ENCODE results near the gene IL19. TPM values are rescaled to one million over a fixed set of nuclear protein-coding genes. Genes with fewer than 3 reads are reported as not detected.

Gene IL19
- total RNA-seq, 2 experiments from 2014 or later: not detected

DNA sequence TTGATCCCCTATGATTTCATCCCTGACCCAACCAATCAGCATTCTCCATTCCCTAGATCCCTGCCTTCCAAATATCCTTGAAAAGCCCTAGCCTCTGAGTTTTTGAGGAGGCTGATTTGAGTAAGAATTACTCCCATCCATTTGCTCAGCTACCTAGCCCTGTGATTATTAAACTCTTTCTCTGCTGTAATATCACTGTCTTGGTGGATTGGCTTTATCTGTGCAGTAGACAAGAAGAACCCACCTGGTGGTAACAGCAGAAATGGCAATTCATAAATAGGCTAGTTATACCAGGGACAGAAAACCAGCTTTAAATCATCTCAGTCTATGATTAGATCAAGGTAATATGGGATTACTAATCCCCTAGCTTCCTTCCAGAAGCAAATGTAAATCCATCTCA lies 107.9 kb downstream of the IL19 start:
- CTCF ChIA-PET (ENCODE audit: unreplicated experiment): no interaction called here
- no peaks in the 10 kb centered on the region for H3K36me3 ChIP-seq (ENCODE audit: insufficient read depth, low read length)
- no peaks in the 10 kb centered on the region for H3K79me2 ChIP-seq (ENCODE audit: insufficient read depth, low read depth, low read length)
- intact Hi-C loops (cut with micrococcal nuclease; ENCODE audit: unreplicated experiment): no loop called here
- H3K4me3 ChIP-seq (ENCODE audit: low read depth, low read length, poor library complexity, severe bottlenecking): no peak overlapping the region
- POLR2A ChIA-PET: no interaction called here
- H4K20me1 ChIP-seq (ENCODE audit: insufficient read depth, low read length): no peaks in the 10 kb centered on the region
- no peaks in the 10 kb centered on the region for H3K4me1 ChIP-seq (ENCODE audit: insufficient read depth, low read length, poor library complexity, severe bottlenecking)
- no peak overlapping the region for H3K4me2 ChIP-seq (ENCODE audit: low read length)
- BruUV-seq (replicated peaks): no TSS peak
- peaks cover 23% of the 10 kb centered on the region for H3K9me3 ChIP-seq (ENCODE audit: low read length)
- H3K27ac ChIP-seq (ENCODE audit: low read depth, low read length, poor library complexity, severe bottlenecking): no peak overlapping the region
- no peaks in the 10 kb centered on the region for H3K9me2 ChIP-seq (ENCODE audit: insufficient read depth, low read length)
- peak; percentile 29 for DNase-seq (ENCODE audit: low spot score)
- no peak overlapping the region for H2AFZ ChIP-seq (ENCODE audit: low read length)
- TF ChIP-seq, protein P1, sequence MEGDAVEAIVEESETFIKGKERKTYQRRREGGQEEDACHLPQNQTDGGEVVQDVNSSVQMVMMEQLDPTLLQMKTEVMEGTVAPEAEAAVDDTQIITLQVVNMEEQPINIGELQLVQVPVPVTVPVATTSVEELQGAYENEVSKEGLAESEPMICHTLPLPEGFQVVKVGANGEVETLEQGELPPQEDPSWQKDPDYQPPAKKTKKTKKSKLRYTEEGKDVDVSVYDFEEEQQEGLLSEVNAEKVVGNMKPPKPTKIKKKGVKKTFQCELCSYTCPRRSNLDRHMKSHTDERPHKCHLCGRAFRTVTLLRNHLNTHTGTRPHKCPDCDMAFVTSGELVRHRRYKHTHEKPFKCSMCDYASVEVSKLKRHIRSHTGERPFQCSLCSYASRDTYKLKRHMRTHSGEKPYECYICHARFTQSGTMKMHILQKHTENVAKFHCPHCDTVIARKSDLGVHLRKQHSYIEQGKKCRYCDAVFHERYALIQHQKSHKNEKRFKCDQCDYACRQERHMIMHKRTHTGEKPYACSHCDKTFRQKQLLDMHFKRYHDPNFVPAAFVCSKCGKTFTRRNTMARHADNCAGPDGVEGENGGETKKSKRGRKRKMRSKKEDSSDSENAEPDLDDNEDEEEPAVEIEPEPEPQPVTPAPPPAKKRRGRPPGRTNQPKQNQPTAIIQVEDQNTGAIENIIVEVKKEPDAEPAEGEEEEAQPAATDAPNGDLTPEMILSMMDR (conservative IDR thresholded peaks at IDR 0.05; ENCODE audit: low read length): peak; percentile 64
- no peak for TF ChIP-seq EZH2phosphoT487 (IDR thresholded peaks at IDR 0.05; ENCODE audit: borderline replicate concordance, low read depth, low read length)

DNA sequence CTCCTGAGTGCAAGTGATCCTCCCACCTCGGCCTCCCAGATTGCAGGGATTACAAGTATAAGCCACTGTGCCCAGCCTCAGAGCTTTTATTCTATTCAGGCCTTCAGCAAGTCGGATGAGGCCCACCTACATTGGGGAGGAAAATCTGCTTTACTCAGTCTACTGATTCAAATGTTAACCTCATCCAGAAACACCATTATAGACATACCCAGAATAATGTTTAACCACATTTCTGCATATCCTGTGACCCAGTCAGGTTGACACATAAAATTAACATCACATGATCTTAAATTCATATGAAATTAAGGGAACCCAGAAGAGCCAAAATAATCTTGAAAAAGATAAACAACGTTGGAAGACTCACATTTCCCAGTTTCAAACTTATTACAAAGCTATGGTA lies 109.7 kb downstream of the IL19 start:
- intact Hi-C loops (cut with micrococcal nuclease; ENCODE audit: unreplicated experiment): no loop called here
- TF ChIP-seq, protein P1 (conservative IDR thresholded peaks at IDR 0.05; ENCODE audit: low read length): no peak
- no peak for TF ChIP-seq EZH2phosphoT487 (IDR thresholded peaks at IDR 0.05; ENCODE audit: borderline replicate concordance, low read depth, low read length)
- H3K27ac ChIP-seq (ENCODE audit: low read depth, low read length, poor library complexity, severe bottlenecking): no peak overlapping the region
- DNase-seq (ENCODE audit: low spot score): no peak
- H3K4me1 ChIP-seq (ENCODE audit: insufficient read depth, low read length, poor library complexity, severe bottlenecking): no peaks in the 10 kb centered on the region
- peaks cover 23% of the 10 kb centered on the region for H3K9me3 ChIP-seq (ENCODE audit: low read length)
- H2AFZ ChIP-seq (ENCODE audit: low read length): no peak overlapping the region
- H3K79me2 ChIP-seq (ENCODE audit: insufficient read depth, low read depth, low read length): no peaks in the 10 kb centered on the region
- H3K4me2 ChIP-seq (ENCODE audit: low read length): no peak overlapping the region
- no peaks in the 10 kb centered on the region for H3K36me3 ChIP-seq (ENCODE audit: insufficient read depth, low read length)
- POLR2A ChIA-PET: interaction anchor here (0.5 kb wide), 1 partner anchor 63 kb away, joined by 3 read pairs; no protein-coding TSS in a partner anchor
- no peaks in the 10 kb centered on the region for H3K9me2 ChIP-seq (ENCODE audit: insufficient read depth, low read length)
- H4K20me1 ChIP-seq (ENCODE audit: insufficient read depth, low read length): no peaks in the 10 kb centered on the region
- no peak overlapping the region for H3K4me3 ChIP-seq (ENCODE audit: low read depth, low read length, poor library complexity, severe bottlenecking)
- BruUV-seq (replicated peaks): no TSS peak
- CTCF ChIA-PET (ENCODE audit: unreplicated experiment): no interaction called here

DNA sequence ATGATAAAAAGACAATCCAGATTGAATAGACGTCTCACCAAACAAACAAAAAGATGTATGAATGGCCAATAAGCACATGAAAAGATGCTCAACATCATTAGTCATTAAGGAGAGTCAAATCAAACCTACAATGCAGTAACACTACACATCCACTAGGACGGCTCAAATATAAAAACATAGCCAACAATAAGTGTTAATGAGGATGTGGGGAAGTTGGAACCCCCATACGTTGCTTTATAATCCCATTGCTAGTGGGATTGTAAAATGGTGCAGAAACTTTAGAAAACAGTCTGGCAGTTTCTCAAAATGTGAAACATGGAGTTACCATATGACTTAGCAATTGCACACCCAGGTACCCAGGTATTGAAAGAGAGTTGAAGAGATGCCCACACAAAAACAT lies 112.0 kb downstream of the IL19 start:
- no TSS peak for BruUV-seq (replicated peaks)
- intact Hi-C loops (cut with micrococcal nuclease; ENCODE audit: unreplicated experiment): no loop called here
- no peak for TF ChIP-seq EZH2phosphoT487 (IDR thresholded peaks at IDR 0.05; ENCODE audit: borderline replicate concordance, low read depth, low read length)
- TF ChIP-seq, protein P1 (conservative IDR thresholded peaks at IDR 0.05; ENCODE audit: low read length): peak; percentile 48
- Histone ChIP-seq H3K4me1 (ENCODE audit: insufficient read depth, low read length, poor library complexity, severe bottlenecking) (no peaks in the 10 kb centered on the region), H3K79me2 (ENCODE audit: insufficient read depth, low read depth, low read length) (no peaks in the 10 kb centered on the region), H3K27ac (ENCODE audit: low read depth, low read length, poor library complexity, severe bottlenecking) (no peak overlapping the region), H3K36me3 (ENCODE audit: insufficient read depth, low read length) (no peaks in the 10 kb centered on the region), H3K4me2 (ENCODE audit: low read length) (no peak overlapping the region), H3K9me3 (ENCODE audit: low read length) (peaks cover 18% of the 10 kb centered on the region), H4K20me1 (ENCODE audit: insufficient read depth, low read length) (no peaks in the 10 kb centered on the region), H2AFZ (ENCODE audit: low read length) (no peak overlapping the region), H3K4me3 (ENCODE audit: low read depth, low read length, poor library complexity, severe bottlenecking) (no peak overlapping the region), H3K9me2 (ENCODE audit: insufficient read depth, low read length) (no peaks in the 10 kb centered on the region)
- no peak for DNase-seq (ENCODE audit: low spot score)
- POLR2A ChIA-PET: no interaction called here
- CTCF ChIA-PET (ENCODE audit: unreplicated experiment): no interaction called here

Data from OCI-LY7 (cell line).